DOHH2 (cell line): ENCODE results near the gene KRTAP10-10.

ENCODE experiments used
- H3F3A ChIP-seq: fragments of 200-600 bp; sonication (generic), shearing (Covaris generic); 2 replicates; pipeline ENCODE4 v1.6.0; 2016; ENCODE audit warnings: antibody characterized with exemption, mild to moderate bottlenecking; ENCODE audit not compliant: control insufficient read depth, insufficient read depth
- H3K27ac ChIP-seq: fragments of 200-600 bp; sonication (generic); 2 replicates; pipeline ENCODE4 v1.5.1; 2014; ENCODE audit warnings: low read depth, mild to moderate bottlenecking, low read length, moderate library complexity
- H3K27me3 ChIP-seq: fragments of 200-600 bp; sonication (generic); 2 replicates; pipeline ENCODE4 v1.6.1; 2014; ENCODE audit warnings: mild to moderate bottlenecking, low read length, mixed read lengths; ENCODE audit not compliant: control insufficient read depth
- H3K36me3 ChIP-seq: fragments of 200-600 bp; sonication (generic); 2 replicates; pipeline ENCODE4 v1.6.1; 2014; ENCODE audit warnings: mild to moderate bottlenecking, low read length, moderate library complexity, mixed read lengths; ENCODE audit not compliant: control insufficient read depth
- H3K4me1 ChIP-seq: fragments of 200-600 bp; sonication (generic); 2 replicates; pipeline ENCODE4 v1.6.1; 2014; ENCODE audit warnings: mild to moderate bottlenecking, low read length, mixed read lengths; ENCODE audit not compliant: control insufficient read depth
- H3K4me2 ChIP-seq: fragments of 200-600 bp; sonication (generic); 2 replicates; pipeline ENCODE4 v1.6.0; 2014; ENCODE audit warnings: mild to moderate bottlenecking, low read length, moderate library complexity
- H3K4me3 ChIP-seq: fragments of 200-600 bp; sonication (generic); 2 replicates; pipeline ENCODE4 v1.5.1; 2014; ENCODE audit warnings: mild to moderate bottlenecking, low read length, mixed read lengths
- H3K79me2 ChIP-seq: fragments of 200-600 bp; sonication (generic); 2 replicates; pipeline ENCODE4 v1.6.1; 2014; ENCODE audit warnings: mild to moderate bottlenecking, low read length, mixed read lengths; ENCODE audit not compliant: control insufficient read depth
- H3K9me2 ChIP-seq: fragments of 200-600 bp; sonication (generic); replicated peaks from 2 replicates; pipeline ENCODE4 v1.6.1; 2014; ENCODE audit warnings: mild to moderate bottlenecking, low read length, mixed read lengths; ENCODE audit not compliant: control insufficient read depth
- H3K9me3 ChIP-seq: fragments of 200-600 bp; sonication (generic); 2 replicates; pipeline ENCODE4 v1.6.1; 2014; ENCODE audit warnings: antibody characterized with exemption, low read length, mixed read lengths; ENCODE audit not compliant: control insufficient read depth, insufficient read depth
- H4K20me1 ChIP-seq: fragments of 200-600 bp; sonication (generic); 2 replicates; pipeline ENCODE4 v1.6.0; 2014; ENCODE audit warnings: low read depth, mild to moderate bottlenecking, antibody characterized with exemption, low read length, moderate library complexity; ENCODE audit not compliant: control insufficient read depth, insufficient read depth
- EZH2phosphoT487 ChIP-seq: fragments of 200-600 bp; sonication (generic); IDR thresholded peaks from 2 replicates; pipeline ENCODE4 v1.6.1; 2017; ENCODE audit warnings: borderline replicate concordance, mild to moderate bottlenecking, antibody characterized with exemption, low read length, moderate library complexity, mixed read lengths
- TF ChIP-seq, protein P1 (sequence below): fragments of 200-600 bp; sonication (generic); IDR thresholded peaks from one replicate; pipeline ENCODE4 v1.5.1; 2014; ENCODE audit warnings: antibody characterized with exemption, mild to moderate bottlenecking, low read depth, low read length; ENCODE audit not compliant: poor library complexity, severe bottlenecking

Gene KRTAP10-10

GRCh38 chr21:44670642-44671432, 33.7 kb downstream of the KRTAP10-10 start:
- H3K27me3 ChIP-seq = no peaks in the 10 kb centered on the region

GRCh38 chr21:44671911-44672310, 34.8 kb downstream of the KRTAP10-10 start:
- Histone ChIP-seq H3K9me2 (no peaks in the 10 kb centered on the region), H3K4me1 (no peaks in the 10 kb centered on the region), H3K27me3 (no peaks in the 10 kb centered on the region), H4K20me1 (no peaks in the 10 kb centered on the region), H3K4me2 (no peak overlapping the region), H3K4me3 (no peak overlapping the region), H3K36me3 (no peaks in the 10 kb centered on the region), H3K27ac (no peak overlapping the region), H3K9me3 (peaks cover 2% of the 10 kb centered on the region; the same call in 1 of the 2 replicates), H3F3A (no peaks in the 10 kb centered on the region), H3K79me2 (no peaks in the 10 kb centered on the region)
- TF ChIP-seq, protein P1, sequence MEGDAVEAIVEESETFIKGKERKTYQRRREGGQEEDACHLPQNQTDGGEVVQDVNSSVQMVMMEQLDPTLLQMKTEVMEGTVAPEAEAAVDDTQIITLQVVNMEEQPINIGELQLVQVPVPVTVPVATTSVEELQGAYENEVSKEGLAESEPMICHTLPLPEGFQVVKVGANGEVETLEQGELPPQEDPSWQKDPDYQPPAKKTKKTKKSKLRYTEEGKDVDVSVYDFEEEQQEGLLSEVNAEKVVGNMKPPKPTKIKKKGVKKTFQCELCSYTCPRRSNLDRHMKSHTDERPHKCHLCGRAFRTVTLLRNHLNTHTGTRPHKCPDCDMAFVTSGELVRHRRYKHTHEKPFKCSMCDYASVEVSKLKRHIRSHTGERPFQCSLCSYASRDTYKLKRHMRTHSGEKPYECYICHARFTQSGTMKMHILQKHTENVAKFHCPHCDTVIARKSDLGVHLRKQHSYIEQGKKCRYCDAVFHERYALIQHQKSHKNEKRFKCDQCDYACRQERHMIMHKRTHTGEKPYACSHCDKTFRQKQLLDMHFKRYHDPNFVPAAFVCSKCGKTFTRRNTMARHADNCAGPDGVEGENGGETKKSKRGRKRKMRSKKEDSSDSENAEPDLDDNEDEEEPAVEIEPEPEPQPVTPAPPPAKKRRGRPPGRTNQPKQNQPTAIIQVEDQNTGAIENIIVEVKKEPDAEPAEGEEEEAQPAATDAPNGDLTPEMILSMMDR = no peak
- TF ChIP-seq EZH2phosphoT487 = no peak

More at GRCh38 chr21:44670642-44671432, 33.7 kb downstream of the KRTAP10-10 start:
- peaks cover 2% of the 10 kb centered on the region; the same call in 1 of the 2 replicates for H3K9me3 ChIP-seq
- no peaks in the 10 kb centered on the region for H3K36me3 ChIP-seq
- H3K27ac ChIP-seq = no peak overlapping the region
- H4K20me1 ChIP-seq = no peaks in the 10 kb centered on the region
- H3F3A ChIP-seq = no peaks in the 10 kb centered on the region
- H3K4me2 ChIP-seq = no peak overlapping the region
- no peaks in the 10 kb centered on the region for H3K79me2 ChIP-seq
- no peaks in the 10 kb centered on the region for H3K4me1 ChIP-seq
- TF ChIP-seq, protein P1 = no peak
- TF ChIP-seq EZH2phosphoT487 = no peak
- H3K4me3 ChIP-seq = no peak overlapping the region
- H3K9me2 ChIP-seq = no peaks in the 10 kb centered on the region

GRCh38 chr21:44677881-44678280, 40.7 kb downstream of the KRTAP10-10 start:
- no peak overlapping the region for H3K27ac ChIP-seq
- no peaks in the 10 kb centered on the region; the same call in 1 of the 2 replicates for H3K27me3 ChIP-seq
- H3K4me2 ChIP-seq = no peak overlapping the region
- no peaks in the 10 kb centered on the region for H3K4me1 ChIP-seq
- H3K36me3 ChIP-seq = no peaks in the 10 kb centered on the region
- H3K9me3 ChIP-seq = no peaks in the 10 kb centered on the region
- no peaks in the 10 kb centered on the region for H3F3A ChIP-seq
- no peaks in the 10 kb centered on the region for H3K79me2 ChIP-seq
- H3K4me3 ChIP-seq = no peak overlapping the region
- no peak for TF ChIP-seq EZH2phosphoT487
- TF ChIP-seq, protein P1 = no peak
- no peaks in the 10 kb centered on the region for H3K9me2 ChIP-seq
- no peaks in the 10 kb centered on the region for H4K20me1 ChIP-seq
